Measurements from ENCODE around the gene OPRPN.

The OPRPN gene

GRCh38 chr4:70397580-70397979 lies at the start of gene OPRPN:
OPRPN (plus strand) TSS chr4:70397940; CDS start chr4:70399286, 1,346 bp downstream.
- Histone ChIP-seq H3K9me2 (ENCODE audit: low read depth, low read length) (no peaks in the 10 kb centered on the region), H3K4me2 (ENCODE audit: low read length) (no peak within 1 kb of the TSS), H3K4me1 (ENCODE audit: insufficient read depth, low read length, severe bottlenecking) (peaks cover 39% of the 10 kb centered on the region), H3K36me3 (ENCODE audit: insufficient read depth, low read length) (no peaks in the 10 kb centered on the region), H3K27ac (ENCODE audit: low read depth, low read length, poor library complexity, severe bottlenecking) (no peak within 1 kb of the TSS), H3K4me3 (ENCODE audit: low read depth, low read length, poor library complexity, severe bottlenecking) (no peak within 1 kb of the TSS), H3K27me3 (ENCODE audit: insufficient read depth, low read length) (no peaks in the 10 kb centered on the region), H4K20me1 (ENCODE audit: insufficient read depth, low read length) (no peaks in the 10 kb centered on the region), H2AFZ (ENCODE audit: low read length) (peak within 1 kb of the TSS; percentile 63; the same call in 1 of the 2 replicates), H3K9ac (ENCODE audit: low read length) (no peak within 1 kb of the TSS), H3F3A (ENCODE audit: insufficient read depth, low read length) (no peaks in the 10 kb centered on the region; the same call in 1 of the 2 replicates), H3K9me3 (ENCODE audit: low read length) (no peaks in the 10 kb centered on the region), H3K79me2 (ENCODE audit: insufficient read depth, low read length) (no peaks in the 10 kb centered on the region)
- TF ChIP-seq, protein P1, sequence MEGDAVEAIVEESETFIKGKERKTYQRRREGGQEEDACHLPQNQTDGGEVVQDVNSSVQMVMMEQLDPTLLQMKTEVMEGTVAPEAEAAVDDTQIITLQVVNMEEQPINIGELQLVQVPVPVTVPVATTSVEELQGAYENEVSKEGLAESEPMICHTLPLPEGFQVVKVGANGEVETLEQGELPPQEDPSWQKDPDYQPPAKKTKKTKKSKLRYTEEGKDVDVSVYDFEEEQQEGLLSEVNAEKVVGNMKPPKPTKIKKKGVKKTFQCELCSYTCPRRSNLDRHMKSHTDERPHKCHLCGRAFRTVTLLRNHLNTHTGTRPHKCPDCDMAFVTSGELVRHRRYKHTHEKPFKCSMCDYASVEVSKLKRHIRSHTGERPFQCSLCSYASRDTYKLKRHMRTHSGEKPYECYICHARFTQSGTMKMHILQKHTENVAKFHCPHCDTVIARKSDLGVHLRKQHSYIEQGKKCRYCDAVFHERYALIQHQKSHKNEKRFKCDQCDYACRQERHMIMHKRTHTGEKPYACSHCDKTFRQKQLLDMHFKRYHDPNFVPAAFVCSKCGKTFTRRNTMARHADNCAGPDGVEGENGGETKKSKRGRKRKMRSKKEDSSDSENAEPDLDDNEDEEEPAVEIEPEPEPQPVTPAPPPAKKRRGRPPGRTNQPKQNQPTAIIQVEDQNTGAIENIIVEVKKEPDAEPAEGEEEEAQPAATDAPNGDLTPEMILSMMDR (IDR thresholded peaks at IDR 0.05; ENCODE audit: low read length) = no peak
- TF ChIP-seq EZH2 (IDR thresholded peaks at IDR 0.05; ENCODE audit: borderline replicate concordance, low read length) = no peak

DNA sequence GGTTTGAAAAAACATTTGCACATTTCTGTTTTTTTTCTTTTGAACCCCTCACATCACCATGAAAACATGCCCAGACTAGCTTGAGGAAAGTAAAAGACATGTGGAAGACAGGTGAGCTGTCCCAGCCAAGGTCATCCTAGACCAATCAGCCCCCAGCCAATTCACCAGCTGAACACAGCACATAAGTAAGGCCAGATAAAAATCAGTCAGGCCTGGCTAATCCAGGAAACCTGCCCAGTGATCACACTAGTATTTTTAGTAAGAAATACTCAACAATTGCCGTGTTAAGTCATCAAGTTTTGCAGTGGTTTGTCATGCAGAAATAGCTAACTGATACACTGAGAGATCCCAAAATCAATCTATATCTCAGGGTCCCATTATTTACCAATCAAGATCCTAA lies 41.6 kb upstream of the OPRPN start:
- TF ChIP-seq EZH2 (IDR thresholded peaks at IDR 0.05; ENCODE audit: borderline replicate concordance, low read length) = no peak
- TF ChIP-seq, protein P1 (IDR thresholded peaks at IDR 0.05; ENCODE audit: low read length) = no peak
- Histone ChIP-seq H3K36me3 (ENCODE audit: insufficient read depth, low read length) (no peaks in the 10 kb centered on the region), H3K9me2 (ENCODE audit: low read depth, low read length) (no peaks in the 10 kb centered on the region), H4K20me1 (ENCODE audit: insufficient read depth, low read length) (no peaks in the 10 kb centered on the region), H3F3A (ENCODE audit: insufficient read depth, low read length) (no peaks in the 10 kb centered on the region), H3K27me3 (ENCODE audit: insufficient read depth, low read length) (no peaks in the 10 kb centered on the region), H3K4me3 (ENCODE audit: low read depth, low read length, poor library complexity, severe bottlenecking) (no peak overlapping the region), H2AFZ (ENCODE audit: low read length) (no peak overlapping the region), H3K9ac (ENCODE audit: low read length) (no peak overlapping the region), H3K4me1 (ENCODE audit: insufficient read depth, low read length, severe bottlenecking) (no peaks in the 10 kb centered on the region), H3K9me3 (ENCODE audit: low read length) (no peaks in the 10 kb centered on the region), H3K27ac (ENCODE audit: low read depth, low read length, poor library complexity, severe bottlenecking) (no peak overlapping the region), H3K4me2 (ENCODE audit: low read length) (no peak overlapping the region), H3K79me2 (ENCODE audit: insufficient read depth, low read length) (no peaks in the 10 kb centered on the region)

DNA sequence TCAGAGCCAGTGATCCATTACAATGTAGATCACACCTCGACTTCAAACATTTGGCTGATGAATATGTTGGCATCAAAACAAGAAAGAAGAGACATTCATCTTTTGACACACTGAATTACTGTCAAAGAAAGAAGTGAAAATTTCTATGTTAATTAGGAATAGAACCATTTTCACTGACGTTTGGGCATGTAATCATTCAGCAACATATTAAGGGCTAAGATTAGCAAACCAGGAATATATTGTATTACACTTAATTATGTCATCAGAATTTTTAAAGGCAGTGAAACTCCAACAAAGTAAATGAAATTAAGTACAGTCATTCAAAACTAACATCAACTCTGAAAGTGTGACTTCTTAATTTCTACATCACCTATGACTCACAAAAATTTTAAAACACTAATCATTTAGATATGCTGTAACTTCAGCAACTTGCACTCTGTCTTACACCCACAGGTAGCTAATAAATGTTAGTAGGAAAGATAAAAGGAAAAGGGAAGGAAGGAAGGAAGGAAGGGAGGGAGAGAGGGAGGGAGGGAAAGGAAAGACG lies 38.6 kb upstream of the OPRPN start:
- no peak overlapping the region for H2AFZ ChIP-seq (ENCODE audit: low read length)
- H3K4me1 ChIP-seq (ENCODE audit: insufficient read depth, low read length, severe bottlenecking) = peaks cover 5% of the 10 kb centered on the region
- H3K9ac ChIP-seq (ENCODE audit: low read length) = no peak overlapping the region
- H3K9me2 ChIP-seq (ENCODE audit: low read depth, low read length) = no peaks in the 10 kb centered on the region
- H3F3A ChIP-seq (ENCODE audit: insufficient read depth, low read length) = no peaks in the 10 kb centered on the region
- no peak for TF ChIP-seq EZH2 (IDR thresholded peaks at IDR 0.05; ENCODE audit: borderline replicate concordance, low read length)
- TF ChIP-seq, protein P1 (IDR thresholded peaks at IDR 0.05; ENCODE audit: low read length) = no peak
- no peaks in the 10 kb centered on the region for H3K79me2 ChIP-seq (ENCODE audit: insufficient read depth, low read length)
- no peak overlapping the region for H3K4me2 ChIP-seq (ENCODE audit: low read length)
- no peaks in the 10 kb centered on the region for H3K36me3 ChIP-seq (ENCODE audit: insufficient read depth, low read length)
- H3K27me3 ChIP-seq (ENCODE audit: insufficient read depth, low read length) = no peaks in the 10 kb centered on the region
- H4K20me1 ChIP-seq (ENCODE audit: insufficient read depth, low read length) = no peaks in the 10 kb centered on the region
- H3K4me3 ChIP-seq (ENCODE audit: low read depth, low read length, poor library complexity, severe bottlenecking) = no peak overlapping the region
- H3K9me3 ChIP-seq (ENCODE audit: low read length) = no peaks in the 10 kb centered on the region
- no peak overlapping the region for H3K27ac ChIP-seq (ENCODE audit: low read depth, low read length, poor library complexity, severe bottlenecking)
